Pancreas (tissue), 10 donors: ENCODE results near the gene NSG2. TPM values are rescaled to one million over a fixed set of nuclear protein-coding genes. Genes with fewer than 3 reads are reported as not detected.
A peak's percentile ranks its signal among the peaks of the same experiment; 100 is the strongest.
"Not testable (repeated sequence)": the region's sequence is repeated elsewhere in the genome, so short reads cannot be mapped to it uniquely, and the experiment has no call there.

Source experiments
- ATAC-seq, 4 donors: fragments of 200-7000 bp; cut with Tn5 transposase; one replicate each; pipeline versions ENCODE4 v1.8.0 to v1.9.1; 2020; ENCODE audit warnings: mild to moderate bottlenecking in 4 of 4, moderate library complexity in 4 of 4
- DNase-seq, 6 donors: peaks; one replicate each; pipeline ENCODE4 v3.0.0-alpha.2; 2020
- FAIRE-seq: peaks from 2 replicates; lab custom pipeline; 2012; peaks lifted over from hg19 to GRCh38; lab: Jason Lieb, UNC
- H3K27ac ChIP-seq, 4 donors: fragments of 200-600 bp; sonication (generic); 1 replicate in 3 of 4; 2 replicates in 1 of 4; pipeline versions ENCODE4 v1.5.0 to v1.8.0; 2020
- H3K27me3 ChIP-seq, 4 donors: fragments of 200-600 bp; one replicate each; pipeline ENCODE4 v1.8.0; 2021
- H3K36me3 ChIP-seq, 3 donors: fragments of 200-600 bp; sonication (generic) in 1 of 3; one replicate each; pipeline versions ENCODE4 v1.5.0 to v1.8.0; 2020 to 2021
- H3K4me1 ChIP-seq, 3 donors: fragments of 200-600 bp; one replicate each; pipeline ENCODE4 v1.8.0; 2021
- H3K4me3 ChIP-seq, 4 donors: fragments of 200-600 bp; sonication (generic) in 2 of 4; one replicate each; pipeline versions ENCODE4 v1.5.0 to v1.8.0; 2020 to 2021
- H3K9me3 ChIP-seq, 4 donors: fragments of 200-600 bp; one replicate each; pipeline ENCODE4 v1.8.0; 2021
- WGBS, 2 donors: extraction: QIAGEN DNeasy Blood & Tissue Kit; methylation state at CpG; one replicate each; pipeline ENCODE4 v1.1.7; 2013; 5-methylcytosine and 5-hydroxymethylcytosine counted together
- intact Hi-C, 3 donors: fragments of 100-400 bp; cut with DNase I; formaldehyde crosslinking; loops; one replicate each; pipeline versions ENCODE4 v1.11.1 to v1.14.2; 2022
- polyA plus RNA-seq, 2 donors: library from polyadenylated mRNA; stranded (reverse); fragments of 200-250 nt; gene quantifications; one replicate each; pipeline ENCODE4 v1.2.3, GENCODE V29; 2013
- total RNA-seq, 6 donors: library from RNA; stranded (reverse); fragmentation: NEBNext Ultra II Directional in 4 of 6; extraction: Animal tissue kit (Norgen Biotek cat#: 25700) in 4 of 6; gene quantifications; one replicate each; pipeline versions ENCODE4 v1.2.1 to v1.2.4, GENCODE V29; 2021 to 2023
- TF ChIP-seq, protein P1 (sequence below), 4 donors: fragments of 200-600 bp; sonication (generic) in 3 of 4; IDR thresholded peaks; one replicate each; pipeline versions ENCODE4 v1.5.0 to v1.8.0; 2021; ENCODE audit warnings: antibody characterized with exemption in 4 of 4
- donor health status: healthy with polysubstance abuse.
- donor health status: DM: no; HTN: no; CAD: no; lungs with moderate emphysema.
- donor health status: DM: no; HTN: no; CAD: no.
- donor health status: control.
- donor health status: control.
- donor health status: Bipolar disorder and iron deficiency.
- donor health status: DM: yes; HTN: yes; CAD: no.
- donor health status: DM: no; HTN: no; CAD: no.
- donor health status: DM: no; HTN: no; CAD: no.
- donor health status: DM: yes; HTN: yes; CAD: no.

The NSG2 gene
- total and polyA plus RNA-seq, 8 donors = 0.19 to 3.5 (median 0.45) TPM

DNA sequence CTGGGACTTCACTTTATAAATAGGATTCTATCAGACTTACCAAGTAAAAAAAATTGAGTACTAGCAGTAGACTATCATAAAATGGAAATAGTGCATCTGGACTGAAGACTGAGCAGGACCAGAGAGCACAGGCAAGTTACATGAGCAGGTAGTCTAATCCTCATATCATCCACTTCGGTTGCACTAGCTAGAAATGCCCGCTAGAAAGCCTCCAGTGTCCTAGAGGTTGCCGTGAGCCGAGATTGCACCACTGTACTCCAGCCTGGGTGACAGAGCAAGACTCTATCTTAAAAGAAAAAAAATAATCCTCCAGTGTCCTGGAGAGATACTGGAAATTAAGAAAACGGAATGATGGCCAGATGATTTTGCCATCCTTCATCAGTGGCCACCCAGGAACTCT is 36.6 kb upstream of the NSG2 start:
- no peak overlapping the region for H3K4me3 ChIP-seq
- no peaks in the 10 kb centered on the region for H3K27me3 ChIP-seq
- TF ChIP-seq, protein P1, sequence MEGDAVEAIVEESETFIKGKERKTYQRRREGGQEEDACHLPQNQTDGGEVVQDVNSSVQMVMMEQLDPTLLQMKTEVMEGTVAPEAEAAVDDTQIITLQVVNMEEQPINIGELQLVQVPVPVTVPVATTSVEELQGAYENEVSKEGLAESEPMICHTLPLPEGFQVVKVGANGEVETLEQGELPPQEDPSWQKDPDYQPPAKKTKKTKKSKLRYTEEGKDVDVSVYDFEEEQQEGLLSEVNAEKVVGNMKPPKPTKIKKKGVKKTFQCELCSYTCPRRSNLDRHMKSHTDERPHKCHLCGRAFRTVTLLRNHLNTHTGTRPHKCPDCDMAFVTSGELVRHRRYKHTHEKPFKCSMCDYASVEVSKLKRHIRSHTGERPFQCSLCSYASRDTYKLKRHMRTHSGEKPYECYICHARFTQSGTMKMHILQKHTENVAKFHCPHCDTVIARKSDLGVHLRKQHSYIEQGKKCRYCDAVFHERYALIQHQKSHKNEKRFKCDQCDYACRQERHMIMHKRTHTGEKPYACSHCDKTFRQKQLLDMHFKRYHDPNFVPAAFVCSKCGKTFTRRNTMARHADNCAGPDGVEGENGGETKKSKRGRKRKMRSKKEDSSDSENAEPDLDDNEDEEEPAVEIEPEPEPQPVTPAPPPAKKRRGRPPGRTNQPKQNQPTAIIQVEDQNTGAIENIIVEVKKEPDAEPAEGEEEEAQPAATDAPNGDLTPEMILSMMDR (IDR thresholded peaks at IDR 0.05) = no peak
- H3K4me1 ChIP-seq = no peaks in the 10 kb centered on the region
- 83 to 88% methylated on average over 5 of the region's 5 CpGs for WGBS, 2 donors
- no peak for FAIRE-seq
- no peak for ATAC-seq
- intact Hi-C loops = no loop called here
- no peak for DNase-seq
- H3K36me3 ChIP-seq = no peaks in the 10 kb centered on the region
- H3K27ac ChIP-seq = no peak overlapping the region
- H3K9me3 ChIP-seq = no peaks in the 10 kb centered on the region

DNA sequence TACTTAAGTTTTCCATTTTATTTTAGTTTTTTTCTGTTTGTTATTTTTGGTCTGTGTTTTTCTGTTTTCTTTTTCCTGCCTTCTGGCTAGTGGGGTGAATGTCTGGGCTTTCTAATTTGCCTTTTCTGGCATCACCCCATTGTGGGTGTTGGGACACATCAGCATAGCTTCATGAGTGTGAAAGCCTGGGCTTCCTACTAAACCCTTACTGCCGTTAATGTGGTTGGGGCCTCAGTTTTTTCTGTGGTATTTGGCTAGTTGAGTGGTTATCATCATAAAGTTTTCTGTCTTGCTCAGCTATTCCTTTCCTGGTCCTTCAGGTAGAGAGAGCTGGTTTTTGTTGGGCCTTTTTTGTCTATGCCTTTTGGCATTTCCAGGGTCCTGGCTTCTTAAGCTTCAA is 35.1 kb upstream of the NSG2 start:
- Histone ChIP-seq H3K4me3 (no peak overlapping the region), H3K4me1 (no peaks in the 10 kb centered on the region), H3K27me3 (no peaks in the 10 kb centered on the region), H3K27ac (no peak overlapping the region), H3K9me3 (no peaks in the 10 kb centered on the region), H3K36me3 (no peaks in the 10 kb centered on the region)
- WGBS, 2 donors = 67 to 68% methylated on average over 1 of the region's 1 CpG
- no peak for FAIRE-seq
- DNase-seq = no peak
- TF ChIP-seq, protein P1 (IDR thresholded peaks at IDR 0.05) = no peak
- intact Hi-C loops = no loop called here
- no peak for ATAC-seq

DNA sequence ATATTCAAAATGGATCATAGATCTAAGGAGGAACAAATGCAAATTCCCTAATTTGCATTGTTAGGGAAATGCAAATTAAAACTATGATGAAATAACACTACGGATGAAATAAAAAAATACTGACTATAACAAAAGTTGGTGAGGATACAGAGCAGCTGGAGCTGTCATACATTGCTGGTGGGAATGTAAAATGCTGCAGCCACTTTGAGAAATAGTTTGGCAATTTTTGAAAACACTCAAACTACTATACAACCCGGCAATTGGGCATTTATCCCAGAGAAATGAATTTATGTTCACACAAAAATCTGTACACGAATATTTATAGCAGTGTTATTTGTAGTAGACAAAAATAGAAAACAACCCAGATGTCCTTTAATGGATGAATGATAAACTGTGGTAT is 34.1 kb upstream of the NSG2 start:
- Histone ChIP-seq H3K27me3 (no peaks in the 10 kb centered on the region), H3K4me1 (no peaks in the 10 kb centered on the region), H3K27ac (no peak overlapping the region), H3K4me3 (no peak overlapping the region), H3K36me3 (no peaks in the 10 kb centered on the region), H3K9me3 (no peaks in the 10 kb centered on the region)
- intact Hi-C loops = no loop called here
- DNase-seq (no peak), FAIRE-seq (no peak), ATAC-seq (no peak)
- TF ChIP-seq, protein P1 (IDR thresholded peaks at IDR 0.05) = no peak
- 54 to 62% methylated on average over 3 of the region's 3 CpGs for WGBS, 2 donors

DNA sequence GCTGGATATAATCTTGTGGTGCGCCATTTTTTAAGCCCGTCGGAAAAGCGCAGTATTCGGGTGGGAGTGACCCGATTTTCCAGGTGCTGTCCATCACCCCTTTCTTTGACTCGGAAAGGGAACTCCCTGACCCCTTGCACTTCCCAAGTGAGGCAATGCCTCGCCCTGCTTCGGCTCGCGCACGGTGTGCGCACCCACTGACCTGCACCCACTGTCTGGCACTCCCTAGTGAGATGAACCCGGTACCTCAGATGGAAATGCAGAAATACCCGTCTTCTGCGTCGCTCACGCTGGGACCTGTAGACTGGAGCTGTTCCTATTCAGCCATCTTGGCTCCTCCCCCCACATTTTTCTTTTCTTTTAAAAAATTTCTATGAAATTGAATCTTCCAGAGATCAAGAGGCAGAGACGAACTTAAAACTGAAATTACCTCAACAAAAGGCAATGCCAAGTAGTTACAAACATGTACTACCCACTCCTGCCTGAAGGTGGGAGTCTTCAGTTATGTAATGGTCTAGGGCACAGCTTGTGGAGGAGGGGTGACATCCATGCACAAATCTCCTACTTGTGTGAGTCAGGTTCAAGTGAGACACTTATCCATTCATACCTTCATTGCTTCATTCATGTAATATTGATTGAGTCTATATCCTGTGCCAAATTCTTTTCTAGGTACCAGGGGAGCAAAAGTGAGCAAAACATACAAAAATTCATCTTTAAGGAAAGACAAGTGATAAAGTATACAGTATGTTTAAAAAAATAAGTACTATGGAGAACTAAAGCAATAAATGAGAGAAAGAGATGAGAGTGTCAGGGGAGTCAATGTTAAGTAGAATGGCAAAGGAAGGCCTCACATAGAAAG is 25.2 kb upstream of the NSG2 start:
- DNase-seq (peak in 1 of 6 donors; percentile 17), ATAC-seq (peak in 1 of 4 donors; percentile 36)
- H3K4me1 ChIP-seq, H3K9me3 ChIP-seq, FAIRE-seq, H3K27me3 ChIP-seq, H3K36me3 ChIP-seq, intact Hi-C loops, H3K4me3 ChIP-seq, H3K27ac ChIP-seq: not testable (repeated sequence)
- 69 to 73% methylated on average over 11 to 16 of the region's 19 CpGs for WGBS, 2 donors
- TF ChIP-seq, protein P1 (IDR thresholded peaks at IDR 0.05) = peak; percentile 10 to 24 (median 18)

DNA sequence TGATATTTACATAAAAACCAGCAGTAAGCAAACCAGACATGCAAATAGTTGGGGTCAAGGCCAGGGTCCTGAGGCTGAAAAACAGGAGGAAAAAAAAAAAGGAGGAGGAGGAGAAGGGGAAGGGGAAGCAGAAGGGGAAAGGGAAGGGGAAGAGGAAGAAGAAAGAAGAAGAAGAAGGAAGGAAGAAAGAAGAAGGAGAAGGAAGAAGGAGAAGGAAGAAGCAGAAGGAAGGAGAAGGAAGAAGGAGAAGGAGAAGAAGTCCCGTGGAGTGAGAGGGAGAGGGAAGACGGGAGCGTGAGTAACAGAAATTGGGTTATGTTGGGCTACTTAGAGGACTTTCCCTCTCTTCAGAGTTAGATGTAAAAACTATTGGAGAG is 24.6 kb upstream of the NSG2 start:
- H3K27me3 ChIP-seq = no peaks in the 10 kb centered on the region
- intact Hi-C loops = no loop called here
- ATAC-seq = no peak
- H3K4me3 ChIP-seq = no peak overlapping the region
- H3K36me3 ChIP-seq = no peaks in the 10 kb centered on the region
- TF ChIP-seq, protein P1 (IDR thresholded peaks at IDR 0.05) = no peak
- 82 to 86% methylated on average over 3 of the region's 3 CpGs for WGBS, 2 donors
- H3K27ac ChIP-seq = no peak overlapping the region
- DNase-seq = no peak
- H3K9me3 ChIP-seq = no peaks in the 10 kb centered on the region
- no peak for FAIRE-seq
- H3K4me1 ChIP-seq = no peaks in the 10 kb centered on the region
